K562 (cell line): ENCODE data around the gene NAA80. TPM values are rescaled to one million over a fixed set of nuclear protein-coding genes. Genes with fewer than 3 reads are reported as not detected.

ENCODE experiments used
- ATF3 ChIP-seq, 2 experiments: fragments of 450-650 bp in 1 of 2; sonication (generic) in 1 of 2; formaldehyde crosslinking in 1 of 2; IDR thresholded peaks in 1 of 2; conservative IDR thresholded peaks in 1 of 2; 2 replicates each; pipeline versions ENCODE4 v1.6.1 to v1.8.1; 2016 to 2023; ENCODE audit warnings: mild to moderate bottlenecking in 2 of 2, moderate library complexity in 2 of 2, inconsistent platforms in 1 of 2, missing genetic modification reagents in 1 of 2
- CBX3 ChIP-seq, 2 experiments: IDR thresholded peaks; 1 replicate in 1 of 2; 2 replicates in 1 of 2; pipeline ENCODE4 v1.6.1; 2012; ENCODE audit warnings: inconsistent platforms in 2 of 2, low read length in 2 of 2, borderline replicate concordance in 1 of 2, control low read depth in 1 of 2
- CEBPB ChIP-seq: fragments of 450-650 bp; IDR thresholded peaks from 2 replicates; pipeline ENCODE4 v1.6.1; 2016; ENCODE audit warnings: missing genetic modification characterization, missing compliant biosample characterization
- E2F6 ChIP-seq, 2 experiments: IDR thresholded peaks; 2 replicates each; pipeline ENCODE4 v1.6.1; 2011; ENCODE audit warnings: borderline replicate concordance in 1 of 2, control low read depth in 1 of 2, low read depth in 1 of 2, low read length in 1 of 2, mild to moderate bottlenecking in 1 of 2, mixed read lengths in 1 of 2, moderate library complexity in 1 of 2; ENCODE audit not compliant: insufficient read depth in 1 of 2, insufficient read length in 1 of 2, poor library complexity in 1 of 2, severe bottlenecking in 1 of 2; ENCODE audit errors: extremely low read depth in 1 of 2
- E2F8 ChIP-seq: fragments of 450-650 bp; IDR thresholded peaks from 2 replicates; pipeline ENCODE4 v1.7.1; 2018; ENCODE audit warnings: mild to moderate bottlenecking, low read depth; ENCODE audit not compliant: partially characterized antibody
- ETV1 ChIP-seq: fragments of 450-650 bp; conservative IDR thresholded peaks from 2 replicates; pipeline ENCODE4 v1.6.1; 2016; ENCODE audit warnings: missing genetic modification characterization, control low read depth, low read depth, missing compliant biosample characterization
- FOSL1 ChIP-seq: fragments of 200-800 bp; sonication (Bioruptor generic); conservative IDR thresholded peaks from 2 replicates; pipeline ENCODE4 v1.6.1; 2016; ENCODE audit warnings: missing genetic modification characterization, missing compliant biosample characterization
- MTA3 ChIP-seq: fragments of 450-650 bp; formaldehyde crosslinking; IDR thresholded peaks from 2 replicates; pipeline ENCODE4 v1.6.1; 2017; ENCODE audit warnings: mild to moderate bottlenecking, borderline replicate concordance
- NR1H2 ChIP-seq: sonication (generic); formaldehyde crosslinking; IDR thresholded peaks from 2 replicates; pipeline ENCODE4 v1.4.0; 2020; ENCODE audit warnings: mild to moderate bottlenecking, missing genetic modification reagents
- PCBP1 ChIP-seq: fragments of 200-400 bp; formaldehyde crosslinking; IDR thresholded peaks from 2 replicates; pipeline ENCODE4 v1.6.1; 2018; ENCODE audit warnings: mild to moderate bottlenecking, low read depth, low read length; ENCODE audit not compliant: poor library complexity, severe bottlenecking
- TCF15 ChIP-seq: fragments of 250-450 bp; sonication (Bioruptor Pico); IDR thresholded peaks from 2 replicates; pipeline ENCODE4 v1.8.0; 2022; ENCODE audit warnings: moderate library complexity, mild to moderate bottlenecking, inconsistent platforms
- THRA ChIP-seq: fragments of 450-650 bp; IDR thresholded peaks from 2 replicates; pipeline ENCODE4 v1.6.1; 2017; ENCODE audit warnings: mild to moderate bottlenecking, moderate library complexity
- THRB ChIP-seq: fragments of 450-650 bp; formaldehyde crosslinking; conservative IDR thresholded peaks from 2 replicates; pipeline ENCODE4 v1.4.0; 2022; ENCODE audit warnings: mild to moderate bottlenecking, missing genetic modification characterization
- U2AF2 ChIP-seq: fragments of 200-400 bp; formaldehyde crosslinking; optimal IDR thresholded peaks from 2 replicates; pipeline ENCODE3; 2017; ENCODE audit warnings: low read depth, mild to moderate bottlenecking, low read length
- ZBTB49 ChIP-seq: sonication (generic); formaldehyde crosslinking; IDR thresholded peaks from 2 replicates; pipeline ENCODE4 v1.8.0; 2022; ENCODE audit warnings: missing genetic modification reagents, mild to moderate bottlenecking, borderline replicate concordance
- polyA plus RNA-seq, 8 experiments: library from polyadenylated mRNA; depleted of rRNA in 4 of 8; stranded (reverse) in 5 of 8; unstranded in 3 of 8; fragments of >200 nt; fragmentation: Nextera tagmentation in 2 of 8; fragmentation: Illumina TruSeq in 1 of 8; extraction: Ambion mirVana in 2 of 8; extraction: Trizol in 1 of 8; gene quantifications; 2 replicates each; pipeline versions ENCODE4 v1.2.1 to v1.2.3, GENCODE V29; 2011 to 2014; ENCODE audit warnings: inconsistent platforms in 1 of 8, missing spikeins in 1 of 8
- total RNA-seq, 7 experiments: library from RNA; depleted of rRNA in 6 of 7; stranded (reverse); fragments of >200 nt in 6 of 7; fragmentation: Illumina TruSeq in 2 of 7; extraction: Trizol in 2 of 7; gene quantifications; 2 replicates each; pipeline versions ENCODE4 v1.2.1 to v1.2.3, GENCODE V29; 2011 to 2021; ENCODE audit warnings: low replicate concordance in 1 of 7

Gene NAA80
- total and polyA plus RNA-seq, 9 of the 15 experiments (the other 6 are each of a cell fraction or from before 2014, with no cell fraction given): 0.82 to 24.0 (median 8.6) TPM

- TF ChIP-seq ZBTB49 (CRISPR knock-in tag) (no peak), THRA (no peak), CEBPB (no peak), E2F6 (IDR thresholded peaks at IDR 0.05; ENCODE audit: borderline replicate concordance in 1 of 2, extremely low read depth in 1 of 2, insufficient read depth in 1 of 2, insufficient read length in 1 of 2, low read depth in 1 of 2, low read length in 1 of 2, poor library complexity in 1 of 2, severe bottlenecking in 1 of 2) (no peak), FOSL1 (peak; percentile 73), ATF3 (IDR thresholded peaks at IDR 0.05) (peak; percentile 41; the same call in 1 of the 2 replicates), ATF3 (CRISPR knock-in tag; conservative IDR thresholded peaks at IDR 0.05) (no peak), U2AF2 (no peak), THRB (CRISPR knock-in tag) (no peak), NR1H2 (CRISPR knock-in tag) (no peak), E2F8 (no peak), ETV1 (tag) (no peak), PCBP1 (no peak), TCF15 (CRISPR knock-in tag) (no peak), CBX3 (IDR thresholded peaks at IDR 0.05; ENCODE audit: borderline replicate concordance in 1 of 2, low read length in 2 of 2) (no peak), MTA3 (no peak)
Measured at GRCh38 chr3:50251220-50251619, 48.0 kb downstream of the NAA80 start (continued).
